Pons (tissue), 1 donor: ENCODE data around the gene PLCH1.
"Not testable (repeated sequence)": the region's sequence is repeated elsewhere in the genome, so short reads cannot be mapped to it uniquely, and the experiment has no call there.

Source experiments
- DNase-seq: peaks from one replicate; pipeline ENCODE4 v3.0.0-alpha.2; 2016; ENCODE audit warnings: low spot score

Gene PLCH1

GRCh38 chr3:155641956-155642355, 102.9 kb downstream of the PLCH1 start:
- DNase-seq = no peak

DNA sequence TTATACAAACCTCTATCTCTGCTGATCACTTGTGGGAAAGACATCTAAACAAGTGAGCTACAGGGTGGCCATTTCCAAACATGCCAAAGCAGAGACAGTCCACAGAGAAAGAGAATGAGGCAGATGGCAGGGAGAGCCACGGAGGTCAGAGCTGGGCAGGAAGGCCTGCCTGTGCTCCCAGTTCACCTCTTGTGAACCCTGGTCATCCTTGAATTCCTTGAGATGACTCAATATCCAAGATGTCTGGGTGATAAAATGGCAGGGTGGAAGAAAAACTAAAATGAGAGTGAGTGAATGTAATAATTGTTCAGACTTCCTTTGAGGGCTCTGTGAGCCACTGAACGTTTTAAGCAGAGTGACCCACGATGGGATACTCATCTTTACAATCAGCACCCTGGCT, 104.8 kb downstream of the PLCH1 start:
- DNase-seq = no peak

GRCh38 chr3:155639462-155640055, 105.3 kb downstream of the PLCH1 start:
- no peak for DNase-seq

- not testable (repeated sequence) for DNase-seq
Observed at GRCh38 chr3:155638461-155638860, 106.4 kb downstream of the PLCH1 start.

DNA sequence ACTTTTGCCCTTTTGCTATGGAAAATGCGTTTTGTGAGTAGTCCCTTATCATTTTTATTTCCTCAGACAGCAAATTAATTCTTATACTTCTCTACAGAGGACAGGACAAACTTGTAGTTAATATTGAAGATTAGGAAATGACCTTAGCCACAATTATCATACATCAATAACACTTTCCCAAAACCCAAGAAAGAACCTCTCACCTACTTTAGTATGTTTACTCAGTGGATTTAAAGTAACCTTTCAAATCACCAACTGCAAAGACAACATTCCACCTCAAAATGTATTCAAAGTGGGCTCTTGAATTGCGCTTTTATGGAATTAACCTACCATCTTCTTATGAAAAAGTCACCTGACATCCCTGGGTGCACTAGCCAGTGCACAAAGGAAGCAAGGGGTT, 107.3 kb downstream of the PLCH1 start:
- no peak for DNase-seq

DNA sequence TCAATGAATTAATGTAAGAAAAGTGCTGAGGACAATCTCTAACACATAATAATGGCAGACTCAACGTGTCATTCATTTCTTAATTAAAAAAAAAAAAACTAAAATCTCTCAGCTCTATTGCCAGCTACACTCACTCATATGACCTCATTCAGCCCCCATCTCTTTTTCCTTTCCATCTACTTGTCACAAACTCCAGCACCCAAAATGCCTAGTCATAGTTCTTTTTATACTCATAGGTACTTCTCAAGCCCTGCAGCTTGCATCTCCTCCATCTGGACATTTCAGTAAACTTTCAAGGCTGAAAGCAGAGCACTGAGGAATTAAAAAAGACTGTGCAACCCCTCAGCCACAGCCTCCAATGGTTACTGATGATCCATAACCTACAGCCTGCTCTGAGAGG, 109.8 kb downstream of the PLCH1 start:
- DNase-seq = no peak

- DNase-seq = no peak
Observed at GRCh38 chr3:155634121-155634719, 110.7 kb downstream of the PLCH1 start.

GRCh38 chr3:155631323-155632019, 113.4 kb downstream of the PLCH1 start:
- no peak for DNase-seq

GRCh38 chr3:155629556-155629955, 115.3 kb downstream of the PLCH1 start:
- no peak for DNase-seq

GRCh38 chr3:155629056-155629455, 115.8 kb downstream of the PLCH1 start:
- DNase-seq = no peak

DNA sequence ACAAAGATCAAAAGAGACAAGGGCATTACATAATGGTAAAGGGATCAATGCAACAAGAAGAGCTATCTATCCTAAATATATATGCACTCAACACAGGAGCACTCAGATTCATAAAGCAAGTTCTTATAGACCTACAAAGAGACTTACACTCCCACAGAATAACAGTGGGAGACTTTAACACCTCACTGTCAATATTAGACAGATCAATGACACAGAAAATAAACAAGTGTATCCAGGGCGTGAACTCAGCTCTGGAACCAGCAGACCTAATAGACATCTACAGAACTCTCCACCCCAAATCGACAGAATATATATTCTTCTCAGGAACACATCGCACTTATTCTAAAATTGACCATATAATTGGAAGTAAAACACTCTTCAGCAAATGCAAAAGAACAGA, 122.2 kb downstream of the PLCH1 start:
- DNase-seq = not testable (repeated sequence)

DNA sequence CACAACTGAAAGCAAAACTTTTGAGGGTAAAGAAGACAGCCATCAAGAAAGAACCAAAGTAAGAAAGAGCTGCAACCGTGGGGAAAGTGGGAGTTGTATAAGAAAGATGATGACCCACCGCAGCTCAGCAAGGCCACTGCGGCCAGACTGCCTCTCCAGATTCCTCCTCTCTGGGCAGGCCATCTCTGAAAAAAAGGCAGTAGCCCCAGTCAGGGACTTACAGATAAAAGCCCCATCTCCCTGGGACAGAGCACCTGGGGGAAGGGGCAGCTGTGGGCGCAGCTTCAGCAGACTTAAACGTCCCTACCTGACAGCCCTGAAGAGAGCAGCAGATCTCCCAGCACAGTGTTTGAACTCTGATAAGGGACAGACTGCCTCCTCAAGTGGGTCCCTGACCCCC, 124.3 kb downstream of the PLCH1 start:
- not testable (repeated sequence) for DNase-seq

GRCh38 chr3:155619118-155619915, 125.6 kb downstream of the PLCH1 start:
- no peak for DNase-seq

- no peak for DNase-seq
Observed at GRCh38 chr3:155618543-155618942, 126.3 kb downstream of the PLCH1 start.

DNA sequence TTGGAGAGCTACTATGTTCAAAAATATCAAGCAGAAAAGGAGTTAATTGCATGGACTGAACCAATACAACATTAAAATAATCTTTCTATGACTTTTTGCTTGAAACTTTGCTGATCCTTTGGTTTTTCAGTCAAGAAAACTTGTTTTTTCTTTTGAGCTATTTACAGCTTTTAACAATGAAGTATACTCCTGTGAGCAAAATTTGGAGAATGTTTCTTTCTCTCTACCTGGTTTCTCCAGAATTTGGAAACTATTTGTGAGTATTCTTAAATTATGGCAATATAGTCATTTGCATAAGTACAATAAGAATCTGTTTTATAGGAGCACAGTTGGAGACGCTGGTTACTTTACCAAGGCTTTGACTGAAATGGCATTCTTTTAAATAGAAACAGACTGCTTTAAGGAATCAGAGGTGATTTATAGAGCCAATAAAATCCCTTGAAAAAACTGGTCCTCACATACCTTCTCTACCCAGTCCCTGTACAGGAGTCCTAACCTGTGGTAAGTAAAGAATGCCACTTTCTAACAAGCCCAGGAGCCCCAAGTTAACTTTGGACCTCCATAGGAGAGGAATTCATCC, 127.4 kb downstream of the PLCH1 start:
- no peak for DNase-seq

- not testable (repeated sequence) for DNase-seq
Observed at GRCh38 chr3:155615141-155615540, 129.7 kb downstream of the PLCH1 start.

DNA sequence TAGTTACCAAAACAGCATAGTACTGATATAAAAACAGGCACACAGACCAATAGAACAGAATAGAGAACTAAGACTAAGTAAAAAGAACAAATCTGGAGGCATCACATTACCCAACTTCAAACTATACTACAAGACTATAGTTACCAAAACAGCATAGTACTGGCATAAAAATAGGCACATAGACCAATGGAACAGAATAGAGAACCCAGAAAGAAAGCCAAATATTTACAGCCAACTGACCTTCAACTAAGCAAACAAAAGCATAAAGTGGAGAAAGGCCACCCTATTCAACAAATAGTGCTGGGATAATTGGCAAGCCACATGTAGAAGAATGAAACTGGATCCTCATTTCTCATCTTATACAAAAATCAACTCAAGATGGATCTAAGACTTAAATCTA, 130.5 kb downstream of the PLCH1 start:
- DNase-seq = not testable (repeated sequence)

GRCh38 chr3:155611456-155611855, 133.4 kb downstream of the PLCH1 start:
- DNase-seq = no peak

GRCh38 chr3:155609586-155609985, 135.3 kb downstream of the PLCH1 start:
- no peak for DNase-seq

GRCh38 chr3:155608228-155608920, 136.5 kb downstream of the PLCH1 start:
- DNase-seq = no peak

DNA sequence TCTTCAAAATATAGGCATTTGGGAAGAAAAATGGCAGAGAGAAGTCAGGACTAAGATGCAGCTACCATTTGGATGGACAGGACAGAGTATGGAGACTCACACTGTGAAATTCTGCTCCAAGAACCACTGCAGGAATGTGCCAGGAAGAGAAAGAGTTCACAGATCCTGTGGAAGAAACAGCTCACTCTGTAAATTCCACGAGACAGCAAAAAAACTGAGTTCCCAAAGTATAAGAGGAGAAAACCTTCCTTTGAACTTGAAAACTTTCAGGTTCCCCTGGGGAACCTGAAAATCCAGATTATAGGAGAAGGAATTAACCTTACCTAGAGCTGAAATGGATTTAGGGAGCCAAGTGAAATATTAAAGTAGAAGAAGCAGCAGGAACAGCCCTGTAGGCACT, 137.1 kb downstream of the PLCH1 start:
- DNase-seq = no peak

DNA sequence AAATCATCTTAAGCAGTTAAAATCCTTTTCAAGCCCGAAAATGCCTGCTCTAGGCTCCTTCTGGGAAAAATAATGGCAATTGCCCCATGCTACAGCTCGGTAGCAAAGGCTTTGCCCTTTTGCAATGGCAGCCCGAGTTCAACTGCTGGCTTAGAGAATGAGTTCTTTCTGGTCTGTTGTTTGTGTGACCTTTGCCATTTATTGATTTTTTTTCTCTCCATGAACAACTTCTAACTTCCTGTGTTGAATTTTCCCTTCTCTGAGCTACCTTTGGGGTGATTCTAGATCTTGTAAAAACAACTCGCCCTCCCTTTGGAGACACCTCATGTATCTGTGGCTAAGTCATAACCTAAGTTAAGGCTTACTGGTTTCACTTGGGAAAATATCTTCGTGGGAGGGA, 139.3 kb downstream of the PLCH1 start:
- DNase-seq = no peak
